Right lobe of liver (tissue), 4 donors: Measurements from ENCODE around the gene CEMIP2.

ENCODE experiments used
- POLR2A ChIP-seq: fragments of 450-650 bp; IDR thresholded peaks from one replicate; pipeline ENCODE4 v1.6.1; 2017; ENCODE audit warnings: antibody characterized with exemption, mild to moderate bottlenecking
- TF ChIP-seq, protein P1 (sequence below), 4 donors: fragments of 200-600 bp in 3 of 4; fragments of 450-650 bp in 1 of 4; IDR thresholded peaks; one replicate each; pipeline versions ENCODE4 v1.5.1 to v1.8.0; 2016 to 2022; ENCODE audit warnings: antibody characterized with exemption in 4 of 4, mild to moderate bottlenecking in 2 of 4
- donor health status: DM: no; HTN: no; CAD: no.
- donor health status: DM: no; HTN: no; CAD: no.
- donor health status: DM: no; HTN: yes; CAD: no.

DNA sequence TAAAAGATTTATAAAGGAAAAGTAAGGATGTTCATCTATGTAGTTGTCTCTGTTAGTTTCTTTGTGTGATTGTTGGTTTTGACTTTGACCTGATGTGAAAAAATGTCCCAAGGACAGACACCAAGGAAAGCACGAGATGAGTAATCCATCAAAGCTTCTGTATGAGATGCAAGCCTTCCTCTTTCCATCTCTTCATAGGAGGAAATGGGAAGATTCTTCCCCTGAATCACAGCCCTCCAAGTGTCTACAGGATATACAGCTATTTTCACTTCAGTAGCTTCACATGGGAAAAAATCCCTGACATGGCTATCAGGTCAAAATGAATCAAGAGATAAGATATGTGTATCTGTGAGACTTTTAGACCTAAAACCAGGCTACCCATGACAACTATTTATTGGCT lies 29.0 kb upstream of the CEMIP2 start:
- TF ChIP-seq, protein P1, sequence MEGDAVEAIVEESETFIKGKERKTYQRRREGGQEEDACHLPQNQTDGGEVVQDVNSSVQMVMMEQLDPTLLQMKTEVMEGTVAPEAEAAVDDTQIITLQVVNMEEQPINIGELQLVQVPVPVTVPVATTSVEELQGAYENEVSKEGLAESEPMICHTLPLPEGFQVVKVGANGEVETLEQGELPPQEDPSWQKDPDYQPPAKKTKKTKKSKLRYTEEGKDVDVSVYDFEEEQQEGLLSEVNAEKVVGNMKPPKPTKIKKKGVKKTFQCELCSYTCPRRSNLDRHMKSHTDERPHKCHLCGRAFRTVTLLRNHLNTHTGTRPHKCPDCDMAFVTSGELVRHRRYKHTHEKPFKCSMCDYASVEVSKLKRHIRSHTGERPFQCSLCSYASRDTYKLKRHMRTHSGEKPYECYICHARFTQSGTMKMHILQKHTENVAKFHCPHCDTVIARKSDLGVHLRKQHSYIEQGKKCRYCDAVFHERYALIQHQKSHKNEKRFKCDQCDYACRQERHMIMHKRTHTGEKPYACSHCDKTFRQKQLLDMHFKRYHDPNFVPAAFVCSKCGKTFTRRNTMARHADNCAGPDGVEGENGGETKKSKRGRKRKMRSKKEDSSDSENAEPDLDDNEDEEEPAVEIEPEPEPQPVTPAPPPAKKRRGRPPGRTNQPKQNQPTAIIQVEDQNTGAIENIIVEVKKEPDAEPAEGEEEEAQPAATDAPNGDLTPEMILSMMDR (IDR thresholded peaks at IDR 0.05) = no peak
- no peak for TF ChIP-seq POLR2A
